ENCODE results near the gene TRAPPC10. TPM values are rescaled to one million over a fixed set of nuclear protein-coding genes. Genes with fewer than 3 reads are reported as not detected.

TRAPPC10 gene
- total and polyA plus RNA-seq, 4 donors: 23.8 to 27.1 (median 24.6) TPM

- peaks cover 14% of the 10 kb centered on the region for H3K4me1 ChIP-seq (ENCODE audit: control insufficient read depth, insufficient read depth, low read length)
- H3K27ac ChIP-seq (ENCODE audit: low read depth, low read length): no peak overlapping the region
- H3K4me3 ChIP-seq (ENCODE audit: low read depth, low read length): no peak overlapping the region
- no peaks in the 10 kb centered on the region for H3K27me3 ChIP-seq (ENCODE audit: control insufficient read depth, insufficient read depth, low read length)
- H3K9me3 ChIP-seq (ENCODE audit: control insufficient read depth, insufficient read depth, low read length): no peaks in the 10 kb centered on the region
- no peak for DNase-seq (ENCODE audit: low read depth in 4 of 6, low spot score in 6 of 6)
- peaks cover 17% of the 10 kb centered on the region for H3K36me3 ChIP-seq (ENCODE audit: control insufficient read depth, insufficient read depth, low read length)
- WGBS (ENCODE audit: insufficient coverage): 90% methylated on average over 4 of the region's 9 CpGs
Observed at GRCh38 chr21:43988016-43988415, 24.1 kb upstream of the TRAPPC10 start.

GRCh38 chr21:43988506-43989230 is 23.4 kb upstream of the TRAPPC10 start:
- no peaks in the 10 kb centered on the region for H3K27me3 ChIP-seq (ENCODE audit: control insufficient read depth, insufficient read depth, low read length)
- no peak overlapping the region for H3K27ac ChIP-seq (ENCODE audit: low read depth, low read length)
- H3K9me3 ChIP-seq (ENCODE audit: control insufficient read depth, insufficient read depth, low read length): no peaks in the 10 kb centered on the region
- peaks cover 10% of the 10 kb centered on the region for H3K36me3 ChIP-seq (ENCODE audit: control insufficient read depth, insufficient read depth, low read length)
- no peak for DNase-seq (ENCODE audit: low read depth in 4 of 6, low spot score in 6 of 6)
- peaks cover 14% of the 10 kb centered on the region for H3K4me1 ChIP-seq (ENCODE audit: control insufficient read depth, insufficient read depth, low read length)
- 87% methylated on average over 23 of the region's 23 CpGs for WGBS (ENCODE audit: insufficient coverage)
- no peak overlapping the region for H3K4me3 ChIP-seq (ENCODE audit: low read depth, low read length)

- Histone ChIP-seq H3K4me3 (ENCODE audit: low read depth, low read length) (no peak overlapping the region), H3K4me1 (ENCODE audit: control insufficient read depth, insufficient read depth, low read length) (peaks cover 14% of the 10 kb centered on the region), H3K9me3 (ENCODE audit: control insufficient read depth, insufficient read depth, low read length) (no peaks in the 10 kb centered on the region), H3K36me3 (ENCODE audit: control insufficient read depth, insufficient read depth, low read length) (peaks cover 5% of the 10 kb centered on the region), H3K27me3 (ENCODE audit: control insufficient read depth, insufficient read depth, low read length) (no peaks in the 10 kb centered on the region), H3K27ac (ENCODE audit: low read depth, low read length) (no peak overlapping the region)
- WGBS (ENCODE audit: insufficient coverage): 89% methylated on average over 3 of the region's 7 CpGs
- no peak for DNase-seq (ENCODE audit: low read depth in 4 of 6, low spot score in 6 of 6)
Observed at GRCh38 chr21:43989401-43989800, 22.7 kb upstream of the TRAPPC10 start.

GRCh38 chr21:43991447-43991991 is 20.6 kb upstream of the TRAPPC10 start:
- H3K4me1 ChIP-seq (ENCODE audit: control insufficient read depth, insufficient read depth, low read length): peaks cover 6% of the 10 kb centered on the region
- H3K4me3 ChIP-seq (ENCODE audit: low read depth, low read length): no peak overlapping the region
- H3K27me3 ChIP-seq (ENCODE audit: control insufficient read depth, insufficient read depth, low read length): no peaks in the 10 kb centered on the region
- H3K36me3 ChIP-seq (ENCODE audit: control insufficient read depth, insufficient read depth, low read length): no peaks in the 10 kb centered on the region
- H3K9me3 ChIP-seq (ENCODE audit: control insufficient read depth, insufficient read depth, low read length): no peaks in the 10 kb centered on the region
- no peak overlapping the region for H3K27ac ChIP-seq (ENCODE audit: low read depth, low read length)
- 90% methylated on average over 31 of the region's 33 CpGs for WGBS (ENCODE audit: insufficient coverage)
- no peak for DNase-seq (ENCODE audit: low read depth in 4 of 6, low spot score in 6 of 6)

GRCh38 chr21:43992121-43992520 is 20.0 kb upstream of the TRAPPC10 start:
- WGBS (ENCODE audit: insufficient coverage): 95% methylated on average over 7 of the region's 11 CpGs
- H3K27me3 ChIP-seq (ENCODE audit: control insufficient read depth, insufficient read depth, low read length): no peaks in the 10 kb centered on the region
- H3K27ac ChIP-seq (ENCODE audit: low read depth, low read length): no peak overlapping the region
- no peaks in the 10 kb centered on the region for H3K36me3 ChIP-seq (ENCODE audit: control insufficient read depth, insufficient read depth, low read length)
- H3K9me3 ChIP-seq (ENCODE audit: control insufficient read depth, insufficient read depth, low read length): no peaks in the 10 kb centered on the region
- DNase-seq (ENCODE audit: low read depth in 4 of 6, low spot score in 6 of 6): no peak
- no peak overlapping the region for H3K4me3 ChIP-seq (ENCODE audit: low read depth, low read length)
- peaks cover under 1% of the 10 kb centered on the region for H3K4me1 ChIP-seq (ENCODE audit: control insufficient read depth, insufficient read depth, low read length)

- DNase-seq (ENCODE audit: low read depth in 4 of 6, low spot score in 6 of 6): no peak
- H3K36me3 ChIP-seq (ENCODE audit: control insufficient read depth, insufficient read depth, low read length): no peaks in the 10 kb centered on the region
- no peaks in the 10 kb centered on the region for H3K9me3 ChIP-seq (ENCODE audit: control insufficient read depth, insufficient read depth, low read length)
- H3K27ac ChIP-seq (ENCODE audit: low read depth, low read length): no peak overlapping the region
- no peaks in the 10 kb centered on the region for H3K4me1 ChIP-seq (ENCODE audit: control insufficient read depth, insufficient read depth, low read length)
- H3K4me3 ChIP-seq (ENCODE audit: low read depth, low read length): no peak overlapping the region
- no peaks in the 10 kb centered on the region for H3K27me3 ChIP-seq (ENCODE audit: control insufficient read depth, insufficient read depth, low read length)
- 67% methylated on average over 17 of the region's 18 CpGs for WGBS (ENCODE audit: insufficient coverage)
Observed at GRCh38 chr21:43993420-43993934, 18.6 kb upstream of the TRAPPC10 start.

GRCh38 chr21:43994085-43994484 is 18.0 kb upstream of the TRAPPC10 start:
- Histone ChIP-seq H3K4me1 (ENCODE audit: control insufficient read depth, insufficient read depth, low read length) (no peaks in the 10 kb centered on the region), H3K27me3 (ENCODE audit: control insufficient read depth, insufficient read depth, low read length) (no peaks in the 10 kb centered on the region), H3K36me3 (ENCODE audit: control insufficient read depth, insufficient read depth, low read length) (no peaks in the 10 kb centered on the region), H3K9me3 (ENCODE audit: control insufficient read depth, insufficient read depth, low read length) (no peaks in the 10 kb centered on the region), H3K27ac (ENCODE audit: low read depth, low read length) (no peak overlapping the region), H3K4me3 (ENCODE audit: low read depth, low read length) (no peak overlapping the region)
- DNase-seq (ENCODE audit: low read depth in 4 of 6, low spot score in 6 of 6): no peak
- WGBS (ENCODE audit: insufficient coverage): 58% methylated on average over 8 of the region's 11 CpGs

GRCh38 chr21:43994646-43995045 is 17.5 kb upstream of the TRAPPC10 start:
- Histone ChIP-seq H3K4me1 (ENCODE audit: control insufficient read depth, insufficient read depth, low read length) (no peaks in the 10 kb centered on the region), H3K9me3 (ENCODE audit: control insufficient read depth, insufficient read depth, low read length) (no peaks in the 10 kb centered on the region), H3K4me3 (ENCODE audit: low read depth, low read length) (no peak overlapping the region), H3K27ac (ENCODE audit: low read depth, low read length) (no peak overlapping the region), H3K27me3 (ENCODE audit: control insufficient read depth, insufficient read depth, low read length) (no peaks in the 10 kb centered on the region), H3K36me3 (ENCODE audit: control insufficient read depth, insufficient read depth, low read length) (no peaks in the 10 kb centered on the region)
- no peak for DNase-seq (ENCODE audit: low read depth in 4 of 6, low spot score in 6 of 6)
- 94% methylated on average over 9 of the region's 9 CpGs for WGBS (ENCODE audit: insufficient coverage)

- no peak overlapping the region for H3K27ac ChIP-seq (ENCODE audit: low read depth, low read length)
- peaks cover 5% of the 10 kb centered on the region for H3K4me1 ChIP-seq (ENCODE audit: control insufficient read depth, insufficient read depth, low read length)
- WGBS (ENCODE audit: insufficient coverage): 92% methylated on average over 13 of the region's 18 CpGs
- no peaks in the 10 kb centered on the region for H3K27me3 ChIP-seq (ENCODE audit: control insufficient read depth, insufficient read depth, low read length)
- H3K9me3 ChIP-seq (ENCODE audit: control insufficient read depth, insufficient read depth, low read length): no peaks in the 10 kb centered on the region
- no peak overlapping the region for H3K4me3 ChIP-seq (ENCODE audit: low read depth, low read length)
- DNase-seq (ENCODE audit: low read depth in 4 of 6, low spot score in 6 of 6): no peak
- H3K36me3 ChIP-seq (ENCODE audit: control insufficient read depth, insufficient read depth, low read length): no peaks in the 10 kb centered on the region
Observed at GRCh38 chr21:43995521-43996105, 16.5 kb upstream of the TRAPPC10 start.

Measured in spinal cord (tissue), 10 donors.